Astrocyte of the cerebellum (primary cell): ENCODE results near the gene CLK3.

Source experiments
- DNase-seq: peaks from one replicate; pipeline ENCODE4 v3.0.0-alpha.2; 2011; ENCODE audit warnings: low read depth
- H3K4me3 ChIP-seq: 2 replicates; pipeline ENCODE4 v1.5.1; 2011; ENCODE audit warnings: mild to moderate bottlenecking, low read depth, low read length, moderate library complexity
- CTCF ChIP-seq: IDR thresholded peaks from 2 replicates; pipeline ENCODE4 v1.5.1; 2012; ENCODE audit warnings: low read length, low read depth, moderate library complexity, mild to moderate bottlenecking; ENCODE audit errors: missing control alignments
- in situ Hi-C: cut with HindIII; loops from 2 replicates; pipeline ENCODE4 v1.10.0; 2017; ENCODE audit warnings: low sequenced_read_pairs

CLK3 gene

DNA sequence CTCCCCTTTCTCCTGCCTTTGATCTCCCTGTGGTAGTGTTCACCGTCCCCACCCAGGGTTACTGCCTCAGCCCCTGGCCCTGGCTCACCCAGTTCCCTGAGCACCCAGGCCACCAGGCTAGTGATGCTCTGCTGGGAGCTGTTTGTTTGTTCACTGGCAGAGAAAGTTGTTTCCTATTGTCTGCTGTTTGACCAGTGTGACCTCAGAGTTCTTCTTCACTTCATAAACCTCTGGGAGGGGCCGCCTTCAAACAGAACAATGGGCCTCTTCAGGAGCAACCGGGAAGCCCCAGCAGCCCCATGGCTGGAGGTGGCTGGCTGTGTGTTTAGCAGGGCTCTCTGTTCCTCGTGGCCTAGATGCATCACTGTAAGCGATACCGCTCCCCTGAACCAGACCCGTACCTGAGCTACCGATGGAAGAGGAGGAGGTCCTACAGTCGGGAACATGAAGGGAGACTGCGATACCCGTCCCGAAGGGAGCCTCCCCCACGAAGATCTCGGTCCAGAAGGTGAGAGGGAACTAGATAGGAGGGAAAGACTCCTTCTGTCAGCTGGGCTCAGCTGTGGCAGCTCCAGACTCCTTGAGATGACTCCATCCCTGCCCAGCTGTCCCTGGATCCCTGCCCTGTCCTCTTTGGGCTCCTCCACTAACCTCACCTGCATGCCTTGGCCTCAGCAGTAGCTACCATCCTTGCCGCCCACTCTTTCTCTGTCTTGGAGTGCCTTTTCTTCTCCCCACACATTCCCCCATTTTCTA is 3.4 kb downstream of the CLK3 start:
- in situ Hi-C loops, result no loop called here

DNA sequence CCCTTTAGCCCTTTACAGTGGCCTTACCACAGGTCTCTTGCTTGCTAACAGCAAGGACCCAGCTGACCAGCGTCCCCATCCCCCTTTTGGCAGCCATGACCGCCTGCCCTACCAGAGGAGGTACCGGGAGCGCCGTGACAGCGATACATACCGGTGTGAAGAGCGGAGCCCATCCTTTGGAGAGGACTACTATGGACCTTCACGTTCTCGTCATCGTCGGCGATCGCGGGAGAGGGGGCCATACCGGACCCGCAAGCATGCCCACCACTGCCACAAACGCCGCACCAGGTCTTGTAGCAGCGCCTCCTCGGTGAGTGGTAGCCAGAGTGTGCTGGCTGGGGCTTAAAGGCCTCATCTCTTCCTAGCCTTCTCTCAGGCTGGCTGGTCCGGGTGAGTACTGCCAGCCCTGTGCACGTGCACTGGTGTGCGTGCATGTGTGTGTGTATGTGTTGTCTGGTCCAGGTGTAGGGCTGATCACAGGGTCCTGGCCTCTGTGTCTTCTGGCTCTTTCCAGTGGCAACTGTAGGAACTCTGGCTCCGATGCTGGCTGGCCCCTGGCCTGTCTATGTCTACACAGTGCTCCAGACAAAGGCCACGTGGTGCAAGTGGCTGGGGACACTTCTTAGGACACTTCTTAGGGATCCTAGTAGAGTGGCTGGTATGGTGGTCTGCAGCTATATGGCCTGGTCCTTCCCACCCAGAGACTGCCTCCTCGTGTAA is 4.4 kb downstream of the CLK3 start:
- in situ Hi-C loops, result no loop called here
- no peak for TF ChIP-seq CTCF
- DNase-seq, result no peak
- H3K4me3 ChIP-seq, result no peak overlapping the region

More for the DNA sequence above, 3.4 kb downstream of the CLK3 start:
- H3K4me3 ChIP-seq, result no peak overlapping the region
- DNase-seq, result no peak
- no peak for TF ChIP-seq CTCF

DNA sequence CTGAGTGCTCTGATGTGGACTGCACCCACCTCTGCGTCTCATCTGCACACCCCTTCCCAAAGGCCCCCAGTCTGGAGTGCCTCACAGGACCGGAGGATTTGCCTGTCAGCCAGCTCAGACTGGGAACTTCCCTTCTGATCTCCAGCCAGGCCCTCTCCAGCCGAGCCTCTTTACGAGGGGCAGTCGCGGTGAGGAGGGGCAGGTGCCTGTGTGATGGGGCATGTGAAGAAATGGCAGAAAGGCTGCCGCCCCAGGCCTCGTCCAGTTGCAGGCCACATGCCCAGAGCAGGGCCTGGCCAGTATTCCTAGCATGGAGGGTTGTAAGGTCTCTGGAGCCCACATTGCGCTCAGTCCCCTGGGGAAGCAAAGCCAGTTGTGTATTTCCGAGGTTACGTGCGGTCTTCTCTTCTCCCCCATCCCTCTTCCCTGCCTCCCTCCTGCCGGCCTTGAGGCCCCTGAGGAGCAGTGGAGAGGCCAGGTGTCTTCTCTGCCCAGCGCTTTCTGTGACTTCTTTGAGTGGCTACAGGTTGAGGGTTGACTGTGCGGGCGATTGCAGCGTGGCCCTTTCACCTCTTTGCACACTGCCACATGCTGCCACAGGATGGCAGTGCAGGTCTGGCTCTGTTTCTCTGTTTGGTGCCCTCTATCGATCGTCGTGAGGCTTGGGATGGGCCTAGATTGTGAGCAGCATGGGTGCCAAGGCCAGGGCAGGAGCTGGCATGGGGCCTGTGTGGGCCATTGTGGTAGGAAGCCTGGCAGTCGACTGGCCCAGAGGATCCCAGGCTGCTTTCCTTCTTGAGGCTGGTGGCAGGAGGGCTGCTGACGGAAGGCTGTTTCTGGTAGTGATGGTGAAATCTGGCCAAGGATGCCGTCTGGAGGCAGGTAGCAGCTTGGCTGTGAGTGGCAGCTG is 5.3 kb downstream of the CLK3 start:
- no peak for DNase-seq
- TF ChIP-seq CTCF, result peak; percentile 98

DNA sequence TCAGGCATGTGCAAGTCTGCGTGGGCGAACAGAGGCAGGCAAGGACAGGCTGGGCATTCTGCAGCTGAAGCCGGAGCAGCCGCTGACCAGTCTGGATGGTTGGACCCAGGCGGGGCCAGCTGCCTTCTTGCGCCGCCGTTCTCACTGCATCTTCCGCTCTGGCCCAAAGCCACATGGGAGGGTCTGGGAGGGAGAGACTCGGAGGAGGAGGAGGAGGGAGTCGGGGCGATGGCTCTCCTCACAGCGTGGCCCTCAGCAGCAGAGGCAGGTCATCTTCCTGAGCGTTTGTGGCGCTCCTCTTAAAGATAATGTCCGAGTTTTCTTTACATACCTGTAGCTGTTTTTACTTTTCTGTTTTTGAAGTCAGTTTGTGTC is 5.9 kb downstream of the CLK3 start:
- no peak for TF ChIP-seq CTCF
- H3K4me3 ChIP-seq, result no peak overlapping the region
- in situ Hi-C loops, result no loop called here
- no peak for DNase-seq

More for the DNA sequence above, 5.3 kb downstream of the CLK3 start:
- no peak overlapping the region for H3K4me3 ChIP-seq
- in situ Hi-C loops, result no loop called here

DNA sequence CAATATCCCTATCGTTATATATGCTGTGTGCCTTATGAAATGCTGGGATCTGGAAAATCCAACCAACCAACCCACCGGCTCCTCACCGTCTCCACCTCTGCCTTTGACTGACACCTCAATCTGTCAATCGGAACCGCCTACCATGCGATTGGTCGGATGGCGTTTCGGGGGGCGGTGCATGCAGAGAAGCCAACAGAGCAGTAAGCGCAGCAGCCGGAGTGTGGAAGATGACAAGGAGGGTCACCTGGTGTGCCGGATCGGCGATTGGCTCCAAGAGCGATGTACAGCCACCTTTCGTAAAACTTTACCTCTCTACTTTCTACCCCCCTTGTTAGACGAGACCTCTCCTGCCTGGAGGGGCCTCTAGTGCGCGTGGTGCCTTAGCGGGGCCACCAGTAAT is 6.3 kb downstream of the CLK3 start:
- in situ Hi-C loops, result no loop called here

More for the DNA sequence above, 6.3 kb downstream of the CLK3 start:
- H3K4me3 ChIP-seq, result no peak overlapping the region
- DNase-seq, result no peak
- TF ChIP-seq CTCF, result no peak
